Measurements from ENCODE around the gene SMIM28. TPM values are rescaled to one million over a fixed set of nuclear protein-coding genes. Genes with fewer than 3 reads are reported as not detected.

The SMIM28 gene
- total and polyA plus RNA-seq, 2 donors (not counting 3 experiments of a cell fraction or from before 2014, with no cell fraction given), result not detected

- H2AFZ ChIP-seq (ENCODE audit: low read depth, low read length), result no peak overlapping the region
- H3K4me3 ChIP-seq (replicated peaks in 1 of 3; ENCODE audit: insufficient read depth in 1 of 3, low read depth in 1 of 3, low read length in 3 of 3), result no peak overlapping the region
- dilution Hi-C loops (cut with MboI; ENCODE audit: extremely low pct_ligation_motif_present, low sequenced_read_pairs), result no loop called here
- no peaks in the 10 kb centered on the region for H3K4me1 ChIP-seq (ENCODE audit: control insufficient read depth, extremely low read depth, insufficient read depth, low read length)
- no peaks in the 10 kb centered on the region for H4K20me1 ChIP-seq (replicated peaks; ENCODE audit: control insufficient read depth, extremely low read depth, insufficient read depth, low read length)
- FAIRE-seq (no peak), DNase-seq (ENCODE audit: low read depth, low spot score) (no peak)
- H3K9me1 ChIP-seq (replicated peaks; ENCODE audit: control insufficient read depth, extremely low read depth, insufficient read depth, low read length), result no peaks in the 10 kb centered on the region
- H3K79me2 ChIP-seq (ENCODE audit: control insufficient read depth, insufficient read depth, low read length), result no peaks in the 10 kb centered on the region
- no peak overlapping the region for H3K27ac ChIP-seq (ENCODE audit: insufficient read depth, low read depth, low read length)
- intact Hi-C loops (cut with micrococcal nuclease), result no loop called here
- no peak overlapping the region for H3K4me2 ChIP-seq (ENCODE audit: insufficient read depth, low read length)
- no peaks in the 10 kb centered on the region for H3K27me3 ChIP-seq (ENCODE audit: control insufficient read depth in 2 of 2, insufficient read depth in 2 of 2, low read length in 2 of 2)
- POLR2A ChIA-PET, result no interaction called here
- no peak overlapping the region for H3K9ac ChIP-seq (replicated peaks; ENCODE audit: extremely low read depth, insufficient read depth, low read length)
- BruUV-seq (replicated peaks), result no TSS peak
- no peaks in the 10 kb centered on the region for H3K9me3 ChIP-seq (replicated peaks; ENCODE audit: control insufficient read depth, insufficient read depth, low read length)
- no peak for TF ChIP-seq FOS (IDR thresholded peaks at IDR 0.05; ENCODE audit: borderline replicate concordance, insufficient read depth, low read length)
- TF ChIP-seq MAX (IDR thresholded peaks at IDR 0.05; ENCODE audit: insufficient read depth, insufficient read length), result no peak
- no peak for TF ChIP-seq JUN (IDR thresholded peaks at IDR 0.05; ENCODE audit: borderline replicate concordance, insufficient read depth, insufficient read length, low read depth)
- TF ChIP-seq MYC (IDR thresholded peaks at IDR 0.05; ENCODE audit: low read depth, low read length), result no peak
- TF ChIP-seq CTCF (IDR thresholded peaks at IDR 0.05; ENCODE audit: extremely low read depth in 1 of 2, insufficient read depth in 1 of 2, low read depth in 1 of 2, low read length in 2 of 2), result no peak
- CTCF ChIA-PET, result no interaction called here
- H3K36me3 ChIP-seq (ENCODE audit: control insufficient read depth in 2 of 2, extremely low read depth in 1 of 2, insufficient read depth in 2 of 2, low read length in 2 of 2), result no peaks in the 10 kb centered on the region
Measured at GRCh38 chr6:138349891-138350290, 27.8 kb upstream of the SMIM28 start.

- intact Hi-C loops (cut with micrococcal nuclease), result no loop called here
- dilution Hi-C loops (cut with MboI; ENCODE audit: extremely low pct_ligation_motif_present, low sequenced_read_pairs), result no loop called here
- Histone ChIP-seq H3K36me3 (ENCODE audit: control insufficient read depth in 2 of 2, extremely low read depth in 1 of 2, insufficient read depth in 2 of 2, low read length in 2 of 2) (no peaks in the 10 kb centered on the region), H3K27ac (ENCODE audit: insufficient read depth, low read depth, low read length) (no peak overlapping the region), H3K9me3 (replicated peaks; ENCODE audit: control insufficient read depth, insufficient read depth, low read length) (no peaks in the 10 kb centered on the region), H3K9ac (replicated peaks; ENCODE audit: extremely low read depth, insufficient read depth, low read length) (no peak overlapping the region), H4K20me1 (replicated peaks; ENCODE audit: control insufficient read depth, extremely low read depth, insufficient read depth, low read length) (no peaks in the 10 kb centered on the region), H2AFZ (ENCODE audit: low read depth, low read length) (no peak overlapping the region), H3K79me2 (ENCODE audit: control insufficient read depth, insufficient read depth, low read length) (no peaks in the 10 kb centered on the region), H3K4me3 (replicated peaks in 1 of 3; ENCODE audit: insufficient read depth in 1 of 3, low read depth in 1 of 3, low read length in 3 of 3) (no peak overlapping the region), H3K4me2 (ENCODE audit: insufficient read depth, low read length) (no peak overlapping the region), H3K27me3 (ENCODE audit: control insufficient read depth in 2 of 2, insufficient read depth in 2 of 2, low read length in 2 of 2) (no peaks in the 10 kb centered on the region), H3K9me1 (replicated peaks; ENCODE audit: control insufficient read depth, extremely low read depth, insufficient read depth, low read length) (no peaks in the 10 kb centered on the region), H3K4me1 (ENCODE audit: control insufficient read depth, extremely low read depth, insufficient read depth, low read length) (no peaks in the 10 kb centered on the region)
- DNase-seq (ENCODE audit: low read depth, low spot score), result no peak
- no peak for FAIRE-seq
- TF ChIP-seq POLR2AphosphoS5 (IDR thresholded peaks at IDR 0.05; ENCODE audit: insufficient read depth, low read depth, low read length), result no peak
- no peak for TF ChIP-seq EZH2 (IDR thresholded peaks at IDR 0.05; ENCODE audit: borderline replicate concordance, low read depth, low read length, severe bottlenecking)
- no peak for TF ChIP-seq FOS (IDR thresholded peaks at IDR 0.05; ENCODE audit: borderline replicate concordance, insufficient read depth, low read length)
- TF ChIP-seq MAX (IDR thresholded peaks at IDR 0.05; ENCODE audit: insufficient read depth, insufficient read length), result no peak
- no peak for TF ChIP-seq CTCF (IDR thresholded peaks at IDR 0.05; ENCODE audit: extremely low read depth in 1 of 2, insufficient read depth in 1 of 2, low read depth in 1 of 2, low read length in 2 of 2)
- TF ChIP-seq JUN (IDR thresholded peaks at IDR 0.05; ENCODE audit: borderline replicate concordance, insufficient read depth, insufficient read length, low read depth), result no peak
- TF ChIP-seq POLR2A (IDR thresholded peaks at IDR 0.05; ENCODE audit: low read depth, low read length), result no peak
- no peak for TF ChIP-seq MYC (IDR thresholded peaks at IDR 0.05; ENCODE audit: low read depth, low read length)
- no peak for TF ChIP-seq GATA2 (IDR thresholded peaks at IDR 0.05; ENCODE audit: insufficient read depth, insufficient read length, low read depth, low read length)
- CTCF ChIA-PET, result interaction anchor here (3.4 kb wide), 1 partner anchor 12 kb away, joined by 9 read pairs; no protein-coding TSS in a partner anchor
- POLR2A ChIA-PET, result no interaction called here
- BruUV-seq (replicated peaks), result no TSS peak
Measured at GRCh38 chr6:138357928-138358327, 19.8 kb upstream of the SMIM28 start.
